Subcutaneous adipose tissue (tissue), 4 donors: ENCODE measurements around the gene CHURC1. TPM values are rescaled to one million over a fixed set of nuclear protein-coding genes. Genes with fewer than 3 reads are reported as not detected.

Source experiments
- CTCF ChIP-seq: fragments of 450-650 bp; IDR thresholded peaks from one replicate; pipeline ENCODE4 v1.5.1; 2016; ENCODE audit warnings: low read depth, mild to moderate bottlenecking, control low read depth, antibody characterized with exemption, moderate library complexity
- total RNA-seq, 4 donors: library from RNA; depleted of rRNA; stranded (reverse); fragments of >200 nt; gene quantifications; one replicate each; pipeline ENCODE4 v1.1.0, GENCODE V29; 2016

Gene CHURC1
- total RNA-seq, 4 donors from 2014 or later, result 75.7 to 120 (median 97.1) TPM

DNA sequence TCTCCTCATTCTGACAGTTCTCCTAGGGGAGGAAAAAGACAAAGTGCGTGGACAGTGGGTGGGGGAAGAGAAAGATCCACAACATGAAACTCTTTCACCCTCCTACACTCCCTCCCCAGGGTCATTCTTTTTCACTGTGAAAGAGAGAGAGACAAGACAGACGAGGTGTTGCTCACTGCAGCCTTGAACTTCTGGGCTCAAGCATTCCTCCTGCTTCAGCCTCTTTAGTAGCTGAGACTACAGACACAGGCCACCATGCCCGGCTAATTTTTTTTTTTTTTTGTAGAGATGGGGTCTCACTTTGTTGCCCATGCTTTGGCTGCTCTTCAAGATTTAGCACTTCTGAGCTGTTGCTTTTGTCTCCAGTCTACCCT, 25.5 kb downstream of the CHURC1 start:
- TF ChIP-seq CTCF, result no peak

DNA sequence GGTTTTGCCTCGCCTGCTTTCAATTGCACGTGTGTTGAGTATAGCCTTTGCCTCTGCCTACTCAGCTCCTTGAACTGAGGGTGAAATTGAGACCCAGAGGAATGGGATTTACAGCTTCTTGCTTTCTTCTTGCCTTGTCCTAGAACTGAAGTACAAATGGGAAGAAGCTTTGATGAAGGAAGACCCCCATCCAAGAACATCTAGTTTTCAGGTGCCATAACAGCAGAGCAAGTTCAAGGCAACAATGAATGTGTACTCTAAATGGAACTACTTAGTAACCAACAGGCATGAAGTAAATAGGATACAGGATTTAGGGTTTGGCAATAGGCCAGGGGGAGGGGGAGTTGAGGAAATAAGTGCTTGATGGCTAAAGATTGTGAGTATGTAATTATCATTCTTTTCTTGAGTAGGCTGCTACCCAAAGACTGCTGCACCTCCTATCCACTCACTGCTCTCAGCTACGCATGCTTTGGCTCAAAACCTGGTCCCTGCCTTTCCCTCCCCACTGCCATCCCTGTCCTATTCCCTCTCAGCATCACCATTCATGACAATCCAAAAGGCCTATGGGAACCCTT, 26.2 kb downstream of the CHURC1 start:
- no peak for TF ChIP-seq CTCF

DNA sequence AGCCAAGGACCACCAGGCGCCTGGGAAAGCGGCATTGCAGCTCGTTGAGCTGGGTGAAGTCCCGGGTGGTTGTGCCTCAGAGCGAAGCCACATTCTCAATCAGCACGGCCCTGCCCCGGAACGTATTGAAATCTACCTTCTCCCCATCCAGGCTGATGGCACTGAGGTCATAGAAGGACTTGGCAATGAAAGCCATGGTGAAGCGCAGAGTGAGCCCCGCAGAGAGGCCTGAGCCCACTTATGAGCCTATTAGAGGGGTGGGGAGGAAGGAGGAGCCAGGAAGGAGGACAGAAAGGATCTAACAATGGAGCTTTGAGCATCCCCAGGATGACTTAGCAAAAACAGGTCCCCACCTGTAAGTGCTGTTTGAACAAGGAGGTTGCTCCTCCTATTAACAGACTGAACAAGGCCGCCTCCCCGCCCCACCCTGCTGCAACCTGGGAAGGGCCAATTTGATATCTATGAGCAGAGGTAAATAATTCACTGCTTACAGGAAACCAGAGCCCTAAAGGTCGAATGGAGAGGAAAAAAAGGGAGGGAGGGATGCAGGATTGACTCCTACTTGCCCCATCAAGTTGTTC, 28.4 kb downstream of the CHURC1 start, which contains the start of gene GPX2:
GPX2 (minus strand) TSS at position 215 of the 581 bp plus-strand sequence; CDS start at position 196, 19 bp downstream.
- no peak for TF ChIP-seq CTCF

DNA sequence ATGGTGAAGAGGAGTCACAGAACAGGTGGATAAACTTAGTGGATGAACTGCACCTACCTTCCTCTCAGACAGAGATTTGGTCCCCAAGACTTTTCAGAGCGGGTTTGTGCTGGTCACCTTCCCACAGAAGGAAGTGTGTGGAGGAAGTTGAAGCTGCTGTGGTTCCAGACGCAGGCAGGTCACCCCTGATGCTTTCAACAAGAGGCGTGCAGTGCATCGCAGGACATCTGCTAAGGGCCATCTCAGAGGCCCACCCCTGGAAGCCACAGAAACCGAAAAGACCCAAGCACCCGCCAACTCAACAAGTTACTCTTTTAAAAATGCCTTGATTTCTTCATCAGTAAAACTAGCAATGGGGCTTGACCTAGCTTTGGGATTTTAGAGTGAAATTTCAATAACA, 29.3 kb downstream of the CHURC1 start:
- no peak for TF ChIP-seq CTCF

DNA sequence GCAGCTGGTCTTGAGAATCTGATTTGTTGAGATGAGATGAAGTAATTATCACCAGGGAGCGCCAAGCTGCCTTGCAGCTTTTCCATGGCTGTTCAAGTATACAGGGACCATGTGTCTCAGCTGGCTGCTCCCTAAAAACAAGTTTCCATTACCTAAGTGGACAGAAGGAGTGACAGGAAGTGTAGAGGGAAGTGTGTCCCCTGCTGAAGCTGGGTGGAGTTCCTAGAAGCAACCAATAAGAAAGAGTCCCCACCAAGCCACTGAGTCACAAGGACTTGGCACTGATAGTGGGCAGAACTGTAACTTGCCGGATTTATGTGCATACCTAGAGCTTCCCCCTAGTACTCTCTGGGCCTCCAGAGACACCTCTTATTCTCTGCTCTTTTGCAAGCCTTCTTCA, 29.8 kb downstream of the CHURC1 start:
- TF ChIP-seq CTCF, result no peak

DNA sequence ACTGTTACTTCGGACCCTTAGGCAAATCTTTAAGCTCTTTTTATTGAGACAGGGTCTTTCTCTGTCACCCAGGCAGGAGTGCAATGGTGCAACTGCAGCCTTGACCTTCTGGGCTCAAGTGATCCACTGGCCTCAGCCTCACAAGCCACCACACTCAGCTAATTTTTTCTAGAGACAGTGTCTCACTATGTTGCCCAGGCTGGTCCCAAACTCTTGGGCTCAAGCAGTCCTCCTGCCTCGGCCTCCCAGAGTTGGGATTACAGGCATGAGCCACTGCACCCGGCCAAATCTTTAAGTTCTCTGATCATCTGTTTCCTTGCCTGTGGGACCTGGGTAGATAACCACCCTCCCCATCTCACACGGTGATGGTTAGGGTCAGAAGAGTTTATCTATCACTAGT, 30.6 kb downstream of the CHURC1 start:
- TF ChIP-seq CTCF, result no peak

DNA sequence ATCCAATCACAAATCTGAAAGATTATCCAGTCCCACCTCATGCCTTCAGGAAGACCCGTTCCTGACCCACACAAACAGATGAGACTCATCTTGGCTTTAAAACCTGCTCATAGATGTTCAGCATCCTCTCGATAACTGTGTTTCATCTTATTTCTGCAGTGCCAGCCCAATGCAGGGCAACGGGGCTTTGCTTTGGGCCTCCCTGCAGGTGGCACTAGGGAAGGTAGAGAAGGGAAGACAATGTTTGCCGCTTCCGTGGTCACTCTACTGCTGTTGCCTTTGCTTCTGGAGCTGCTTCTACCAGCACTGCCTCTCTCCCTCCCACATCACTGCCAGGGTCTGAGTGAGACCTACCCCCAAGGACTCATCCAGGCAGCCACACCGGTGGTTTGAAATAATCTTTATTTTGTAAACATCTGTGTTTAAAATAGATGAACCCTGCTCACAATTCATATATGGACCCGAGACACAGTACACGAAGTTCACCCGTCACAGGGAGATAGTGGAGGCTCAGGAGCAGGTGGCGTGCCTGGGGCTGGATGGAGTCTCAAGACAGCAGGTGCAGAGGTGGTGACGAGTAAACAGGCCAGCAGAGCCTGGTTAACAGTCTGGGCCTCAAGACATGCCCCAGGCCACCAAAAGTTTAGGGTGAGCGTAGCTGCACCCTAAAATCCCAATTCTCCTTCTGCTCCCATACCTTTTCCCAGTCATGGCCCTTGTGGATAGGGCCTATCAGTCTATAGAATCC, 31.4 kb downstream of the CHURC1 start:
- TF ChIP-seq CTCF, result no peak
